VCaP (cell line): ENCODE data around the gene TERT.

ENCODE experiments used
- H3K27ac ChIP-seq: fragments of 450-650 bp; 2 replicates; pipeline ENCODE4 v1.5.1; 2017
- CTCF ChIP-seq: fragments of 450-650 bp; conservative IDR thresholded peaks from 2 replicates; pipeline ENCODE4 v1.5.1; 2017; ENCODE audit warnings: mild to moderate bottlenecking, moderate library complexity

TERT gene

GRCh38 chr5:1265026-1265425, 29.8 kb downstream of the TERT start:
- H3K27ac ChIP-seq, result no peak overlapping the region

GRCh38 chr5:1264211-1264610, 30.7 kb downstream of the TERT start:
- no peak overlapping the region for H3K27ac ChIP-seq
- TF ChIP-seq CTCF, result no peak

More at GRCh38 chr5:1265026-1265425, 29.8 kb downstream of the TERT start:
- no peak for TF ChIP-seq CTCF

GRCh38 chr5:1262381-1262780, 32.5 kb downstream of the TERT start:
- TF ChIP-seq CTCF, result no peak
- H3K27ac ChIP-seq, result no peak overlapping the region

GRCh38 chr5:1261643-1262042, 33.2 kb downstream of the TERT start:
- TF ChIP-seq CTCF, result no peak
- H3K27ac ChIP-seq, result no peak overlapping the region

- no peak for TF ChIP-seq CTCF
- no peak overlapping the region for H3K27ac ChIP-seq
Observed at GRCh38 chr5:1259806-1260480, 34.9 kb downstream of the TERT start.

GRCh38 chr5:1257841-1258240, 37.0 kb downstream of the TERT start:
- no peak for TF ChIP-seq CTCF
- no peak overlapping the region for H3K27ac ChIP-seq

GRCh38 chr5:1257363-1257762, 37.5 kb downstream of the TERT start:
- no peak for TF ChIP-seq CTCF
- no peak overlapping the region for H3K27ac ChIP-seq
